ENCODE data around the gene TRIM3. TPM values are rescaled to one million over a fixed set of nuclear protein-coding genes. Genes with fewer than 3 reads are reported as not detected.

TRIM3 gene
- total RNA-seq, 1 donor from 2014 or later: 32.5 TPM

DNA sequence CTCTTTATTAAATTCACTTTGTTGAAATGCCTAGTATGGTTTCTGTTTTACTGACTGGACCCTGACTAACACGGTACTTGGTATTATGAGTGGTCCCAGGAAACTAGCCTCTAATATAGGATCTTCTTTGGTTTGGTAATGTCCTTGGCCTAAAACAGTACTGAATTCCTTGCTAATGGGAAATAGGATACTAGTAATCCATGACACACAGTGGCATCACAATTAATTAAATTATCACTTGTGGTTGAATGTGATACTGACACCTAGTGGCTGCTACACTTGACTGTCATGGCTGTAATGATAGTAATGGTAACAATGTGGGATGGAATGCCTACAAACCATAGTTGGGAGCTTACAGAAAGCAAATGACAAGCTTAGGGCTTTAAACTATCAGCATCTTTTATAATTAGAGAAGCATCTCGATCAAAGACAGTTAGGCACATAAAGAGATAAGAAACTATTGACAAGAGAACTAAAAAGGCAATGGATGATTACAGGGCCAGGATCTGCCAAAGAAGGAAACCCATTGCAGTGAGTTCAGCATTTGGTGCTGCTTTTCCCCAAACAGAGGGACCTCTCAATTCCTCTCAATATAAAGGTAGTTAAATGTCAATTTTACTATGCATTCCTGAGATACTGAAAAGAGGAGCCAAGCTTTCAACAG, 32.0 kb upstream of the TRIM3 start:
- H3K36me3 Mint-ChIP-seq (ENCODE audit: unreplicated experiment): peaks cover 7% of the 10 kb centered on the region
- peaks cover 1% of the 10 kb centered on the region for H3K4me1 Mint-ChIP-seq (ENCODE audit: unreplicated experiment)
- H3K9me3 Mint-ChIP-seq (ENCODE audit: unreplicated experiment): no peaks in the 10 kb centered on the region
- no peaks in the 10 kb centered on the region for H3K27me3 Mint-ChIP-seq (ENCODE audit: unreplicated experiment)
- TF ChIP-seq, protein P1, sequence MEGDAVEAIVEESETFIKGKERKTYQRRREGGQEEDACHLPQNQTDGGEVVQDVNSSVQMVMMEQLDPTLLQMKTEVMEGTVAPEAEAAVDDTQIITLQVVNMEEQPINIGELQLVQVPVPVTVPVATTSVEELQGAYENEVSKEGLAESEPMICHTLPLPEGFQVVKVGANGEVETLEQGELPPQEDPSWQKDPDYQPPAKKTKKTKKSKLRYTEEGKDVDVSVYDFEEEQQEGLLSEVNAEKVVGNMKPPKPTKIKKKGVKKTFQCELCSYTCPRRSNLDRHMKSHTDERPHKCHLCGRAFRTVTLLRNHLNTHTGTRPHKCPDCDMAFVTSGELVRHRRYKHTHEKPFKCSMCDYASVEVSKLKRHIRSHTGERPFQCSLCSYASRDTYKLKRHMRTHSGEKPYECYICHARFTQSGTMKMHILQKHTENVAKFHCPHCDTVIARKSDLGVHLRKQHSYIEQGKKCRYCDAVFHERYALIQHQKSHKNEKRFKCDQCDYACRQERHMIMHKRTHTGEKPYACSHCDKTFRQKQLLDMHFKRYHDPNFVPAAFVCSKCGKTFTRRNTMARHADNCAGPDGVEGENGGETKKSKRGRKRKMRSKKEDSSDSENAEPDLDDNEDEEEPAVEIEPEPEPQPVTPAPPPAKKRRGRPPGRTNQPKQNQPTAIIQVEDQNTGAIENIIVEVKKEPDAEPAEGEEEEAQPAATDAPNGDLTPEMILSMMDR (IDR thresholded peaks at IDR 0.05): peak; percentile 78
- H3K4me3 Mint-ChIP-seq (ENCODE audit: unreplicated experiment): no peak overlapping the region
- no peak for DNase-seq (ENCODE audit: extremely low spot score, unreplicated experiment)
- H3K27ac Mint-ChIP-seq (ENCODE audit: unreplicated experiment): no peak overlapping the region

DNA sequence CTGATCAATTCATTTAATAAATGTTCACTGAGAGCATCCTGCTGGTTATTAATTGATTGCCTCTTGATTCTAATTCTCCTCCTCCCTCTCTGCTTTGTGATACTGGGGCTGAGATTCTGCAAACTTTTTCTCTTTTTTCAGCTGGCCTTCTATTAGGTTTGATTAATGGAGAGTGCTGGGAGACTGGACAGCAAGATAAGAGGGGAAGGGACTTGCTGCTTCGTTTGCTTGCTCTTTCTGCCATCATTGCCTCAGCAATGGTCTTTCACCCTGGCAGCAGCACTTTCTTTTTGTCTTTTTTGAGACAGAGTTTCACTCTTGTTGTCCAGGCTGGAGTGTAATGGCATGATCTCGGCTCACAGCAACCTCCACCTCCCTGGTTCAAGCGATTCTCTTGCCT, 30.4 kb upstream of the TRIM3 start:
- Mint-ChIP-seq H3K4me3 (ENCODE audit: unreplicated experiment) (no peak overlapping the region), H3K36me3 (ENCODE audit: unreplicated experiment) (peaks cover 7% of the 10 kb centered on the region), H3K27me3 (ENCODE audit: unreplicated experiment) (no peaks in the 10 kb centered on the region), H3K27ac (ENCODE audit: unreplicated experiment) (no peak overlapping the region), H3K9me3 (ENCODE audit: unreplicated experiment) (no peaks in the 10 kb centered on the region), H3K4me1 (ENCODE audit: unreplicated experiment) (peaks cover 8% of the 10 kb centered on the region)
- no peak for DNase-seq (ENCODE audit: extremely low spot score, unreplicated experiment)
- TF ChIP-seq, protein P1 (IDR thresholded peaks at IDR 0.05): no peak

DNA sequence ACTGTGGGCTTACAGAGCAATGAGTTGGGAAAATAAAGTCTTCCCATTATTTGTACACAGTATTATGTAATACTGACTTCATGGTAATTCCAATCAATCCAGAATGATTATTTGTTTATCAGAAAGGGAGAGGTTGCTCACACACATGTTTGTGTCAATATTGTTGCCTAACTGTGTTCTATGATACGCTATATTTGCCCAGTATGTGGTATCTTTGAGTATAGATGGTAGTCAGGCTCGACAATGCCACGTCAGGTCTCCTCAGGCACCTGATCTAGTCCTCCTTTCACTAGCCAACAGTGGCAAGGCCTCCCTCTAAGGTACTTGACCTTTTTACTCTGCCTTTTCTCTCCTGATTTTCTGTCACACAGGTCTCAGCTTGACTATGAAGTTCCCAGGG, 28.6 kb upstream of the TRIM3 start:
- H3K27ac Mint-ChIP-seq (ENCODE audit: unreplicated experiment): no peak overlapping the region
- H3K27me3 Mint-ChIP-seq (ENCODE audit: unreplicated experiment): no peaks in the 10 kb centered on the region
- peaks cover 8% of the 10 kb centered on the region for H3K4me1 Mint-ChIP-seq (ENCODE audit: unreplicated experiment)
- H3K9me3 Mint-ChIP-seq (ENCODE audit: unreplicated experiment): no peaks in the 10 kb centered on the region
- H3K4me3 Mint-ChIP-seq (ENCODE audit: unreplicated experiment): no peak overlapping the region
- TF ChIP-seq, protein P1 (IDR thresholded peaks at IDR 0.05): no peak
- DNase-seq (ENCODE audit: extremely low spot score, unreplicated experiment): no peak
- peaks cover 4% of the 10 kb centered on the region for H3K36me3 Mint-ChIP-seq (ENCODE audit: unreplicated experiment)

DNA sequence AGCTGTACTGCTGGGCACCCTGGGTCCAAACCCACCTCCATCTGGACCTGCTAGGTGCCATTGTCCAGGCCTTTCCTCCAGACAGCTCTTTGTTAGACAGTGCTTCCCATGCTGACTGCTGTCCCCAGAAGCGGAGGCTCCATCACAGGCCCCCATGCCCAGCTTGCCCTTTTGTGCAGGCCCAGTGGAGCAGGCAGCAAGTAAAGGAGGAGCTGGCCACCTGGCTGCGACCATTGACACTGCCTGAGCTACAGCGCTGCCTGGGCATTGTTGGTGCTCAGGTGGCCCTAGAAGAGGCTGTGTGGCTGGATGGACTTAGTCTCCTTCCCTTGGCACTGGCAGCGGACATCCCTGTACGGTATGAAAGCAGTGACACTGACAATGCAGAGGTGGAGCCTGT, 24.8 kb upstream of the TRIM3 start:
- Mint-ChIP-seq H3K27me3 (ENCODE audit: unreplicated experiment) (no peaks in the 10 kb centered on the region), H3K4me3 (ENCODE audit: unreplicated experiment) (no peak overlapping the region), H3K36me3 (ENCODE audit: unreplicated experiment) (peaks cover 12% of the 10 kb centered on the region), H3K9me3 (ENCODE audit: unreplicated experiment) (no peaks in the 10 kb centered on the region), H3K27ac (ENCODE audit: unreplicated experiment) (no peak overlapping the region), H3K4me1 (ENCODE audit: unreplicated experiment) (peaks cover 6% of the 10 kb centered on the region)
- no peak for DNase-seq (ENCODE audit: extremely low spot score, unreplicated experiment)
- TF ChIP-seq, protein P1 (IDR thresholded peaks at IDR 0.05): no peak

DNA sequence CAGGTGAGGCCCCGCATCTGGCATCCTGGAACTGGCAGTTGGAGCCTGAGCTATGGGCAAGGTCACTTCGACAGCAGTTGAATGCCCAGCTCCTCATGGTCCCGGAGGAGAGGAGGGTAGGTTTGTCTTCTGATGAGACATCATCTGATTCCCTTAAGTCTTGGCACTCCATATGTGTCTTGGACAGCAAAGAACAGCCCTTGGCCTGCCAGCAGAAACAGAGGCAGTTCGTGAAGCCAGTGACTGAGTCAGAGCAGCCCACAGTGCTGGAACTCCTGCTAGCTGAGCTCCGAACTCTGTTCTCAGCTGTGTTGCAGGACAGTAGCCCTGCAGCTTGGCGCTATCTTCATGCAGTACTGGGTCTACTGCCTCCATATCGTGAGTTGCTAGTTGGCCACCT, 24.4 kb upstream of the TRIM3 start:
- Mint-ChIP-seq H3K27ac (ENCODE audit: unreplicated experiment) (no peak overlapping the region), H3K4me1 (ENCODE audit: unreplicated experiment) (peaks cover 6% of the 10 kb centered on the region), H3K4me3 (ENCODE audit: unreplicated experiment) (no peak overlapping the region), H3K9me3 (ENCODE audit: unreplicated experiment) (no peaks in the 10 kb centered on the region), H3K27me3 (ENCODE audit: unreplicated experiment) (no peaks in the 10 kb centered on the region), H3K36me3 (ENCODE audit: unreplicated experiment) (peaks cover 13% of the 10 kb centered on the region)
- TF ChIP-seq, protein P1 (IDR thresholded peaks at IDR 0.05): no peak
- DNase-seq (ENCODE audit: extremely low spot score, unreplicated experiment): no peak
